Stimulated activated CD8-positive, alpha-beta memory T cell treated with anti-CD3 and anti-CD28 coated beads, Interleukin-7, amount 100 ng/mL, for 1 hour (primary cell): Measurements from ENCODE around the gene DCST2.

Experiments
- DNase-seq, 2 donors: peaks; one replicate each; pipeline ENCODE4 v3.0.0-alpha.2; 2020; ENCODE audit warnings: low read depth in 2 of 2

DCST2 gene

DNA sequence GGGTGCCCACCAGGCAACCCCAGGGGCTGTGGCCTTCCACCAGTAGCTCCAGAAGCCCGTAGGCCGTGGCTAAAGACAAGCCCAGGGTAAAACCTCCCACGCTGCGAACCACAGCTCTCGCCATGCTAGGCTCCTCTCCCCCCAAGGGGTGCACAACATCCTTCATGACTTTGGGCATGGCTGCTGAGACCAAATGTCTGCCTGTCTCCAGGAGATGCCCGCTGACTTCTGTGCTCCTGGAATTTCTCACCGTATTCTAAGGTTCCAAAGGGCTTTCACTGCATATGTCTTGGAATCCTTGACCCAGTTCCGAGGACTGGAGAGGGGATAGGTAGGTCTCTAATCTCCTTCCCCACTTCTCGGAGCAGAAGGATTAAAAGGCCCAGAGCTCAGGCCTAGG, at the start of gene DCST2, which contains the start of gene DCST1:
TSS of gene DCST2 (minus strand) at position 258 of the 400 bp plus-strand sequence. CDS start at position 178, 80 bp downstream.
TSS of gene DCST1 (plus strand) at position 301 of the 400 bp plus-strand sequence. CDS start 213 bp downstream, outside the sequence.
- no peak for DNase-seq

DNA sequence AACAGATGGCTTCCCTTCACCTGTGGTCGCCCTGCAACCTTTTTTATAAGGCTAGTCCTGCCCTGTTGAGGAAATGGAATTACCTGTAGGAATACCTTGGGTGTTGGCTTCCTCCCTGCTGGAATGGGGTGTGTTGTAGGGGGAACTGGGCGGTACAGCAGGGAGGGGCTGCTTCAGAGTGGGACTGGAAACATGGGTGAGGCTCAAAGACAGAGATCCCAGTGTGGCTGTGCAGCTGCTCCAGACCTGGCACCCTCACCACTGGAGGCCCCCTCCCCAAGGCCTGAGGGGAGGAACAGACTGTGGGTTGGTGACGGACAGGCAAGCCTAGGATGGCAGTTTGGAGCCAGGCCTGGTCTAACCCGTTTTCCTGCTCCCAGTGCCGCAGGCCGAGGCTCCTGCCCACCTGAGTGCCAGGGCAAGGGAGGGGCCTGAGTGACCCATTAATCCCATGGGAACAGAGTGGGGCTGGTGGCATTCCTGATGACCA, 49.5 kb upstream of the DCST2 start:
- DNase-seq, result no peak

DNA sequence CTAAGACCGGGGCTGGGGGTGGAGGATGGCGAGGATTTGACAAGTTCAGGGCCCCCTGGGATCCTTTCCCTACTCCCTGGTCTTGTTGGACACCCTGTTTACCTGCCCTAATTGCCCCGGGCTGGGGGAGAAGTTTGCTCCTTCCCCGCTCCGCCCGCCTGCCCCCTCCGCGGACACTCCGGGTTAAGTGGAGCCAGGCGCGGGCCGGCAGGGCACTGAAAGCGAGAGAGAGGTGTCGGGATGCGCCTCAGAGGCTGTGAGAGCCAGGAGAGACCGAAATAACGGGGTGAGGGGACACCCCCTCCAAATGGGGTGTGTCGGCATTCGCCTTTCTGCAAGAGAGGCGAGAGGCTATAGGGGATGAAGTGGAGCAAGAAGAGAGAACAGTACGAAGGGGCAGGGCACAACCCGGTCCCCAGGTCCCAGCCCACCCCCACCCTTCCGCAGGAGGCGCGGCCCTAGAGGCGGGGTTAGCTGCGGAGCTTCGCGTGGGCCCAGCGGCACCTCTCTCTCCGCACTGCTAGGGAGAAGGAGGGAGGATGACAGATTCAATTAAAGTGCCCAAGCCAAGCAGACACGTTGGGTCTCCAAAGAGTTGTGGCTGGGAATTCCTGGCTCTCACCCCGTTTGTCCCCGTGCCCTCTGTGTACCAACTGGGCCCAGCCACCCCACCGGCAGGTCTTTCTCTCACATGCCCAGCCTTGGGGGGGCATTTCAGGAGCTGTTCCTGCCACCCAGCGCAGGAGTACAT, 48.9 kb upstream of the DCST2 start:
- DNase-seq, result no peak

DNA sequence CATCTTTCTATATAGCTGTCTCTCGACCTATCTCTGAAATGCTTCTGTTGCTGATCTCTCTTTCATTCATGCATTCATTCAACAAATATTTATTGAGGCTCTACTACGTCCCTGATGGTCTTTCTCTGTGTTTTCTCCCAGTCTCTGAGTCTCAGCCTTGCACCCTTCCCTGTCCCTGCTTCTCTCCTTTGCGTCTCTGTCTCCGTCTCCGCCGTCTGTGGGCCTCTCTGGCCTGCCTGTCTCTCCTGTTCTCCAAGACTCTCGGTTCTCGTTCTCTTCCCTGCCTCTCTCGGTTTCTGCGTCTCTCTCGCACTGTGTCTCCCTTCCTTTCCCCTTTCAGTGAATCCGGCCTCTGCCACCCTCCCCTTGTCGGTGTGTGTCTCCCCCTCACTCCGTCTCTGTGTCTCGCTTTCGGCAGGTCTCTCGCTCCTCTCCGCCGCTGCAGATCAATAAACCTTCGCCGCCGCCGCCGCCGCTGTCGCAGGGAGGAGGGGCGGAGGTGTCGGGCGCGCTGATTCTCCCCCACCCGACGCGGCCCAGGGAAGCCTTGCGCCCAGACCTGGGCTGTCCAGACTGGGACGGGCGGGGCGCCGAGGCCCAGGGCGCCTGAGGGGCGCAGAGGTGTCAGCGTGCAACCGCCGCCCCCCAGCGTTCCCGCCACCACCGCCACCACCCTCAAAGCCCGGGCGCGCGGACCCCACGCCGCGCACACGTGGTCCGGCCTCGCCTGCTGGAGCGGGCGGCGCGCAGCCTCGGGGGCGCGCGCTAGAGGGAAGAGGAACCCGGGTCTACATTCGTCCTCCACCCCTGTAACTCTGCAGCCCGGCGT, 48.1 kb upstream of the DCST2 start:
- no peak for DNase-seq

DNA sequence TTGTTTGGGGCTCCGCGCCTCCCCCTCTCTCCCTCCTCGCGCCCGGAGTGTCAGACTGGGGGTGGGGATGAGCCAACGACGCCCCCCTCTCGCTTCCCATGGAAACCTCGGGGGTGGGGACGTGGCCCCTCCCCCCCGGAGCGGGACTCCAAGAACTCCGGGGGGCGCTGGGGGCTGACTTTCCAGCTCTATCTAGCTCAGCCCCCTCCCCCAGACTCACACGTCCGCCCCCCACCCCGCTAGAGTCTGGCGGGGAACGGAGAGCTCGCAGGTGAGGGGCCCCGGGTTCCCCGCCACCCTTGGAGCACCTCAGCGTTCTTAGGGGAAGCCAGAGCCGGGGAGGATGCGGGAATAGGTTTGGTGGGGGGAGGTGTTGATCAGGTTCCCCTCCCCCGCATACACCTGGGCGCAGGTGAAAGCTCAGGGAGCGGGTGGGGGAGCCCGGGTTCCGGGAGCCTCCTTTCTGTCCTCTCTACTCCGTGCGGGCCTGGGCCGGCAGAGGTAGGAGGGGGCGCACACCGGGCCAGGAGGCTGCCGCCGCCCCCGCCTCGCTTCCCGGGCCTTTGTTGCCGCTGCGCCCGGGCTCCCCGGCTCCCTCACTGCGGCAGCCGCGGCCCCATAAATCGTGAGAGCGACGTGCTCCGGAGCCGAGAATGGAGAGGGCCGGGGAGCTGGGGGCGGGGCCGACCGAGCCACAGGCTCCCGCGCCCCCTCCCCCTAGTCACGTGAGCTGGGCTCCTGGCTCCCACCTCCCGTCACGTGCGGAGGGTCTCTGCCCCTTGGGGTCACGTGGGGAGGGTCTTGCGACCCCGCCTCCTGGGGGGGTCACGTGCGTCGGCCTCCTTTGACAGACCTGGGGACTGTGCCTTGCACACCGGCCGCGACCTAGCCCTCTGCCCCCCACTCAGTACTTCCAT, 47.0 kb upstream of the DCST2 start:
- no peak for DNase-seq

DNA sequence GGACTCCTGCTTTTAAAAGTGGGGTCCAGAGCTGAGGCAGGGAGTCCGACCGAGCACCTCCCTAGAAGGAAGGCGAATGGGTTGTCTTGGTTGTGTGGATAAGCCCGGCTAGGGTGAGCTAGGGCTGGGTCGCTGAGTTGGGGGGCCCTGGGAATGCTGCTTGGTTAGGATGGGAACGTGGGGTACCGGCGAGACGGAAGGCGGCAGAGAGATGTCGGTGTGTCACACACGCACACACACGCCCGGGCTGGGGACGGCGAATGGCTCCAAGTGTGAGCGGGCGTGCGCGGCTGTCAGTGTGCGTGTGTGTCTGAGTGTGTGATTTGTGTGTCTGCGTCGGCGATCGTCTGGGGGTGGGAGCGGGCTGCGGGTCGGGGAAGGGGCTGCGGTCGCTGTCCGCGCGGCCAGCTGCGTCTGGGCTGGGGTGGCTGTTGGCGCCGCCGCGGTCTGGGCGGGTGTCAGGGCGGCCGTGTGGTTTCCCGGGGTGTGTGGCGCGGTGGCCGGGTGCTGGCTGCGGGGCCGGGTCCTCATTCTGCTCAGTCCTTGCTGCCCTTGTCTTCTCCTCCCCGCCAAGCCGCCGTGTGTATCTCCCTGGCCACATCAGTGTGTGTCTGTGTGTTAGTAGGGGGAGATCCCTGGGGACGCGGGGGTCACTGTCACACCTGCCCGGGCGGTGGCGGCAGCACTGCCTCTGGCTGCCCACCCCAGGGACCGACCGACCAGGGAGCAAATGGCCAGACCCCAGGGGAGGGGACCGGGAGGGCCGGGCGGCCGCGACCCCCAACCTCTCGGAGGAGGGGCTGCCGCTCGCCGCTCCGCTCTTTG, 46.1 kb upstream of the DCST2 start:
- no peak for DNase-seq

DNA sequence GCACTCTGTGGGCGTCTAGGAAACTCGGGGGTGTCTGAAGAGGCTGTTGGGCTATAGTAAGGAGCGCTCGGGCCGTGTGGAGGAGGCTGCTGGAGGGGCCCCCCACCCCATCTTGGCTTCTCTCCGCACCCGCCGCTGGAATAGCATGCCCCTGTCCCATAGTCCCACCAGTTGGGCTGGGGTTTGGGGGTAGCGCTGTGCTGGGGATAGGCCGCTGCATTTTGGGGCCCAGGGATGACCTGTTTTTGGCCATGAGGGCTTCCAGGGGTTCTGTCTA, 45.6 kb upstream of the DCST2 start:
- no peak for DNase-seq

DNA sequence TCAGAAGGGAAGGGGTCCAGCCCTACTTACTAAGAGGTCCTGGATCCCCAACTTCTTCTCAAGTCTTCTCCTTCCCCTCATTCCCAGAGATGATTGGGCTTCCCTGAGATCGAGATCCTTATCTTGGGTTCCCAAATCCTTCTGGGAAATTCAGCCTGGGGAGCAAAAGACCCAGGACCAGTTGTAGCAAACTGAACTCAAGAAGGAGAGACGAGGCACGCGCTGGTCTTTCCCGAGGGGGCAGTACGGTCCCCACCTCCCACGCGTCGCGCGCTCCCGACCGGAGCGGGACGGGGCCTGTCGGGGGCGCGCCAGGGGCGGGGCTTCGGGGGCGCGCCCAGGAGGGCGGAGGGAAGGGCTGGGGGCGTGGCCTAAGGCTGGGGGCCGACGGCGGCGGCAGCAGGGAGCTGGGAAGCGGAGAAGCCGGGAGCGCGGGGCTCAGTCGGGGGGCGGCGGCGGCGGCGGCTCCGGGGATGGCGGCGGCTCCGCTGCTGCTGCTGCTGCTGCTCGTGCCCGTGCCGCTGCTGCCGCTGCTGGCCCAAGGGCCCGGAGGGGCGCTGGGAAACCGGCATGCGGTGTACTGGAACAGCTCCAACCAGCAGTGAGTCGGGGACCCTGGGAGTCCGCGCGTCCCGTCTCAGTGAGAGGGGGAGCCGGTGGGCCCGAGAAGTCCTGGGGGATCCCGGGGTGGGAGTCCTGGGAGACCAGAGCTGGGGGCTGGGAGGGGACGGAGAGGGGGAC, 45.1 kb upstream of the DCST2 start, which contains the start of gene EFNA3:
TSS of gene EFNA3 (plus strand) at position 369 of the 741 bp plus-strand sequence. CDS start at position 474, 105 bp downstream.
- peak; percentile 32 to 34 for DNase-seq

DNA sequence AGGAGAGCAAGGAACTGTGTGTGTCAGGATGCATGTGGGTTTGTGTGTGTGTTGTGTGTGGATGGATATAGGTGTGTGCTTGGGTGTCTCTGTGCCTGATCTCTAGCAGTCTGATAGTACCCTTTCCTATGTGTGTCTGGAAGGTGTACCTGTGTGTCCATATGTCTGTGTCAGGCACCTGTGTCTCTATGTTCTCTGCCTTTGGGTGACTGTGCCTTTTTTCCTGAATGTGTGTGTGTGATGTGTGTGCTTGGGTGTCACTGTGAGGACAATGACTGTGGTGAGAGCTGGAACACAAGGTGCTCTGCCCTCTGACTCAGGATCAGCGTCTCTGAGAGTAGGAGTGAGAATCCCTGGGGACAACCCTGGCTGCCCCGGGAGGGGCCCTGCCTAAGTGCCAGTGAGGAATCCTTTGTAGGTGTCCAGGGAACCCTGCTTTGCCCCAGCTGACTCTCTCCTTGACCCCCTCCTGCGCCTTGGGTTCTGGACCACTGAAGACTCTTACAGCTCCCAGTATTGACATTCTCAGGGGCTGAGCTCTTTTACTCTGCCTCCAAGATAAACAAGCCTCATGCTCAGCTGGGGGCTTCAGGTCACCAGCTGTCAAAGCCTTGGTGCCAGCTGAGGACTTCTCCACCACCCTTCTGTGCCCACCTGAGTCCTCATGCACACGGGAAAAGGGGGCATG, 44.3 kb upstream of the DCST2 start:
- DNase-seq, result no peak

DNA sequence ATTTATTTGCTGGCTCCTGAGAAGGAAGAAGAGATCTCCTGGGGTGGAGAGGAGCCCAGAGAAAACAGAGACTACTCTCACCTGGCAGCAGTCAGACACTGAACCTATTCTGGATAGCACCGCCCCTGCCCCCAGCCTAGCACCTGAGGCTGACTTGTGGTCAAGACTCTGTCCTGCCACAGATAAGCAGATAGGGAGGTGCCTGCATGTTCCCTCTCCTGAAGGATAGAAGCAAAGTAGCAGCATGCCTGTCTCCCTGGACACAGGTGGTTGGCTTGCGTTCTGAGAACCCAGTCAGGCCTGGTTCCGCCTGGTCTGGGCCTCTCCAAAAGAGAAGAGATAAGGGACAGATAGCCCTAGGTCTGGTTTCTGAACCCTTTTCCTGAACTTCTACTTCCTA, 43.8 kb upstream of the DCST2 start:
- DNase-seq, result no peak

DNA sequence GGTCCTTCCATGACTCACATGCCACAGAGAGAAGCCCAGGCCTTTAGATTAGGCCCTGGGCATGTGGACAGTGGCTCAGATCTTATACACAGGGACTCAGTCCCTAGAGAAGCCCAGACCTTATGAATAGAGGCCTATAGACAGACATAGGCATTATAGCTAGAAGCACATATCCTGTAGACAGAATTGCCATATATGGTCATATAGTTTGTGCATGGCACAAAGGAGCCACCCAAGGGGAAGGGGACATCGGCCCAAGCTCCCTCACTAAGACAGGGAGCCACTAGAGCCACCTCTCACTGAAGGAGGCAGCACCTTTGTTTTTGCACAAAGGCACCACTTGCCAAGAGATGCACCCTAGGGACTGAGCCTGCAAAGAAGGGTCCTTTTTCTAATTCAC, 42.8 kb upstream of the DCST2 start:
- DNase-seq, result no peak

DNA sequence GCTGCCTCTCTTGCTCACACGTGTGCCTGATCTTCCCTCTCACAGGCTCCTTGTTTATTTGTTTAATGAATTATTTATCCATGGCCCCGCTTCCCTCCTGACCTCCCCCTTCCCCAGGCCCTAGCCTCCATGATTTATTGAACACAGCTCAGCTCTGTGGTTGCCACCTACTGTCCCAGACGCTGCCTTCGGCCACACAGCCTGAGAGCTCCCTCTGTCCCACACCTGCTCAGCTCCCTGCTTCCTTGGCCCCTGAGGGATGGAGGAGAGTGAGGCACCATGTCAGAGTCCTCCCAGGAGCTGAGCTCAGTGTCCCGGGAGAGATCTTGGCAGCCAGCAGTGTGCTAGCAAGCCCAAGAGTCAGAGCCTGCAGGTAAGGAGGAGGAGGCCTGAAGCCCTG, 42.0 kb upstream of the DCST2 start:
- no peak for DNase-seq

DNA sequence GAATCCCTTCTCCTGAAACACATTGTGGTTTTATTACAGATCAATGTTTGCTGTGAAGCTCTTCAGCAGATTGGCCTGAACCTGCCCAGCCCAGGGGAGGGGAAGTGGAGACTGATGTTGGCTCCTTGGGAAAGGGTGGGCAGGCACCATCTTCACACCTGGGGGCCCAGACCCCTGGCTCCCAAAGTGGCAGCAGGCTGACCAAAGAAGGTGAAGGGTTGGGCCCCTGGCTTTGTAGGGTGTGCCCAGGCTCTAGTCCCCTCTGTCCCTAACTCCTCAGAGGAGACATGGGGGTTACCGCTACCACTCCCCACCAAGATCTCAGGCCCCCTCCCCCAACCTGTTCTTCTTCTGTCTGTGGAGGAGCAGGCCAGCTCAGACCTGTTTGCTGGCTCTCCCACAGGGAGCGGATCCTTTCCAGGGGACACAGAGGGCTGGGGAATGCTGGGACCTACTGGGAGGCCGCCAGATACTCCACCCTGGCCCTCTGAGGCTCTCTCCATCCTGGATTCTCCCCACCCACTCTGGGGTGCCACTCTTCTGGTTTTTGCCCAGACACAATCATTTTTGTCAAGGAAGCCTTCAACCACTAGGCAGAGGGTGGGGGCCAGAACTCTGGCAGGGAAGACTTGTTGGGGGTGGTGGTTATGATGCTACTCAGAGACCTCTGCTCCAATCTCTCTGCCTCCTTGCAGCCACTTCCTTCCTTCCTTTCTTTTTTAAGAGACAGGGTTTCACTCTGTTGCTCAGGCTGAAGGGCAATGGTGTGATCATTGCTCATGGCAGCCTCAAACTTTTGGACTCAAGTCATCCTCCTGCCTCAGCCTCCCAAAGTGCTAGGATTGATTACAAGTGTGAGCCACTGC, 40.0 kb upstream of the DCST2 start:
- no peak for DNase-seq

DNA sequence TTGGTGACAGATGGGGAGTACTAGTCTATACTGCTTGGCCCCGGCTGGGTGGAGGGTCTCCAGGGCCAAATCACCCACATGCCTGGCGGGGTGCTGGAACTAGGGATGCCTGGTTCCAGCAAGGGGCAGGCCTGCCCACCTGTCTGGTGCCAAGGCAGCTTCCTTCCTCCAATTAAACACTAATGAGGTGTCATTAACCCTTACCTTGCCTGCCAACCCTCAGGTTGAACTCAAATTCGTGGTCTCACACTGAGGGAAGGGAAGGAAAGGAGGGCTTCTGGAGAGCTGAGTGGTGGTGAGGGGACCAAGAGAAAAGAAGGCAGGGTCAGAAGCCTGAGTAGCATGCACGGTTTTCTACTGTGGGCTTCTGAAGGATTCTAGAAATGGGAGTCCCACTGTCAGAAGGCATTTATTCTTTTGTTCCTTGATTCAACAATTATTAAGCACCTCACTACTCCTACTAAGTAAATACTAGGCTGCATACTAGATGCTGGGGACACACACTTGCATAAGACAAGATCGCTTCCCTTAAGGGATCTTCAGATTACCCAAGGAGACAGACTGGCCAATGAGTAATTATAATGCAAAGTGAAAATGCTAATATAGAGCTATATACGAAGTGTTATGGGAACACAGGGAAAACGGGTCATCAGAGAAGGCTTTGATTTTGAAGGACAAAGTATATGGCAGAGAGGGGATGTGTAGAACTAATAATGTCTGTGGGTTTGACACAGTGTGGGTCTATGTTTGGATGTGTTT, 39.1 kb upstream of the DCST2 start:
- no peak for DNase-seq

DNA sequence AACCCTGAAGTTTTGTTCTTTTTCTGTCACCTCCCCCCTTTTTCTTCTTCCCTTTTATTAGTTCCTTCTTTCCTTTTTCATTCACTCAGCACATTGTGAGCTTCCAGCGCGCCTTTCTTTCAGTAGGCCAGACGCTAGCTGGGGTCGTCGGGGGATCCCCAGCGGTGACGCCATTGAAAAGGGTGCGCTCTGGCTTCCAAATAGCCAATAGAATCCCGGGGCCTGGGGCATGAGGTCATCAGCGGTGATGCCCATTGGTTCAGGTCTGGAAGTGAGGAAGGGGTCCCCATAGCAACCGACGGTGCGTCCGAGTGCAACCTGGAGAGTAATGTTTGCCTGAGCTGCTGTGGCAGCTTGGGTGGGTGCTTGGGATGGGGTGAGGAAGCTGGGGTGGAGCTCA, 38.1 kb upstream of the DCST2 start:
- no peak for DNase-seq

DNA sequence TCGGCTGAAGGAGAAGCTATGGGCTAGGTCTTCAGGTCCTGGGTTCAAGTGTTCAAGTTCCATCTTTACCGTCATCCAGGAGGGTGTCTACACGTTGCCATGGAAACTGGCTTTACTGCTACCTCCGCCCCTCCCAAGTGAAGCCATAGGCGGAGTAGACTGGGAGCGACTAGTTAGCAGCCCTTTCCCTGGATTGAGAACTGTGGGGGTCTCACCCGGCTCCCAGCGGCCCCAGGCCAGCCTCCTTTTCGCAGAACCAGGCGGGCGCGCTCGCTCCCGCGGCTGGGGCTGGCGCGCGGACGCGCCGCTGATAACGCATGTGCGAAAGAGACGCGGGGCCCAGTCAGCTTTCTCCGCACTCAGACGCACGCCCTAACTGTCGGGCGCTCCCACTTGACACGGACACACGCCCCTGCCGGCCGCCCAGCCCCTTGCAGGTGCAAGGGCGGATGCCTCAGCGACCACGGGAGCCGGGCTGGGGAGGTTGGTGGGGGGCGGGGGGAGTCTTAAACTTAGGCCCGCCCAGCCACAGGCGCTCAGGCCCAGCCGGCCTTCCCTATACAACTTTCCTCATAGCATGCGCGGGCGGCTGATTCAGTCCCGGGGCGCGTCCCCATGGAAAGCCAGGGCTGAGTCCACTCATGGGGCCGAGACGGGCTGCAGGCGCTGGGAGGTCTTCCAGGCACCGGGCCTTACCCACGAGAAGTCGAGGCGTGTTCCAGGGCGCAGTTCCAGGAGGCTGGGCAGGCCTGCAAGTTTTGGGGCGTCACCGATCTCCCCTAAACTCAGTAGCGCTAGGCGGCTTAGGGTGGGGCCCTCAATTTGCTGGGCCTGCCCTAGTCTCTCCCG, 37.4 kb upstream of the DCST2 start:
- peak; percentile 40 to 46 for DNase-seq

DNA sequence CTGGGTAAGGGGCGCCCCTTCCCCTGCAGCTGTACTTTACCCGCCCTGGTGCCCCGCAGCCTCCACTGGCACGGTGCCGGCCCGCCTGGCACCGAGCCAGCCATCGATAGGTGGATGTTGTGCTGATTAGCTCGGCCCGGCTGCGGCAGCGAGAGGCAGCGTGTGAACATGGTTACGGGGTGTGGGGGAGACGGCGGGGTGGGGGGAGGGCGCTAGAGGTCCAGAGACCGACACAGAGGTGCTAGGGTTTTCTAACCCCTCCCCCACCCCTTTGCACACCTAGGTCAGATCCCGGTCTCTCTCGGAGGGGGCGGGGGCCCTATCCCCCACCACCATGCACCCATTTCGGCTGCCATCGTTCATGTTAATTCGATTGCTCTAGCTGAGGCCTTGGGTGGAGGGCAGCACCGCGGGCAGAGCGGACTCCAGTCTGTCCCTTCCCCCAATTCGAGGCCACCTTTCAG, 36.6 kb upstream of the DCST2 start:
- no peak for DNase-seq
